Renal pelvis (tissue), 4 donors: Measurements from ENCODE around the gene EFCC1. TPM values are rescaled to one million over a fixed set of nuclear protein-coding genes. Genes with fewer than 3 reads are reported as not detected.

Experiments
- DNase-seq: peaks from one replicate; pipeline ENCODE4 v3.0.0-alpha.2; 2013
- polyA plus RNA-seq, 3 donors: library from polyadenylated mRNA; unstranded; fragments of 120-200 nt; gene quantifications; one replicate each; pipeline ENCODE4 v1.2.1, GENCODE V29; 2013; ENCODE audit not compliant: insufficient read length in 3 of 3

The EFCC1 gene
- polyA plus RNA-seq, 3 donors, result 2.3 to 3.0 (median 2.8) TPM

DNA sequence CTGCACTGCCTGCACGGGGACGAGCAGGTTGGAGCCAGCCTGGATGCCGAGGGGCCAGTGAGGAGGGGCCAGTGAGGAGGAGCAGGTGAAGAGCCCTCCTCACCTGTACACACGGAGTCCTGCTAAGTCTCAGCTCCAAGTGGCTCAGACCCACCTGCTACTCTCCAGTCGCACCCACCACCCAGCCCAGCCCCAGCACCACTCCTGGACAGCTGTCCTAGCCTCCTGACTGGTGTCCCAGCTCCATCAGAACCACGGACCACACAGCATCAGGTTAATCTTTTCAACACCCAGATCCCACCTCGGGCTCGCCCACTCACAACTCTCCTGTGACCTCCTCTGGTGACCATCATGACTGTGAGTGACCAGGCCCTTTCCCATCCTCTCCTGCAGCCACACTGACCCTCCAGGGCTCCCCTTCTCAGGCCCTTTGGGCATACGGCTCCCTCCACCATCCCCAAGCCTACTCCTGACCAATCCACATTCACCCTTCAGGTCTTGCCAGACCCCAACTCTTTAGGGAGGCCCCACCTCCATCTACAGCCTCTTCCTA, 13.8 kb downstream of the EFCC1 start:
- no peak for DNase-seq

DNA sequence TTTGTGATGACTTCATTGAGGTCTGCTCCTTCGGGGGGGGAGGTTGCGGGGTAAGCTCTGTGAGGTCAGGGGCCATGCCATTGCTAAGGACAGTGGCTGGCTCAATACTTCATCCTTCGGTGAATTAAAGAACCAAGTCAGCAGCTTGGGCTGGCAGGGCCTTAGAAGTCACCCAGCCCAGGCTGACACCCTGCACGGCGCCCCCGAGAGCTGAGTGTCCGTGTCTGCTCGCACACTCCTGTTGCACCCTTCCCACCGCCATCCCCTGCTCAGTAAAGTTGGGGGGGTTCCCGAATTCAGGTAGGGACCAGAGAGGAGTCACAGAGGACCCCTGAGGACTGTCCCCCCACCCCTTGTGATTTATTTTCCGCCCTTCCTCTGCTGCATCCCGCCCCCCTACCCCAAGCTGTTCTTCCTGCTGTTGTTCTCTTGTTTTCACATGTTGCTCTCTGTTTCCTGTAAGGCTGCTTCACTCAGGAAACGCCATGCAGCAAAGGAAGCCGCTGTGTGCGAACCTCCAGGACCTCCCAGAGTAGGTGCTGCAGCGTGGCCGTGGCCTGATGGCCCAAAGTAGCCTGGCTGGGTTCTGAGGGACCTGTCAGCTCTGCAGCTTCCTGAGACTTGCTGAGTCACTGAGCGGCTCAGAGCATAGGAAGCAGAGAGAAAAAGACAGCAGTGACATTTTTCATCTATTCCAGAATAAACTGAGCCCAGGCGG, 14.4 kb downstream of the EFCC1 start:
- DNase-seq, result no peak

DNA sequence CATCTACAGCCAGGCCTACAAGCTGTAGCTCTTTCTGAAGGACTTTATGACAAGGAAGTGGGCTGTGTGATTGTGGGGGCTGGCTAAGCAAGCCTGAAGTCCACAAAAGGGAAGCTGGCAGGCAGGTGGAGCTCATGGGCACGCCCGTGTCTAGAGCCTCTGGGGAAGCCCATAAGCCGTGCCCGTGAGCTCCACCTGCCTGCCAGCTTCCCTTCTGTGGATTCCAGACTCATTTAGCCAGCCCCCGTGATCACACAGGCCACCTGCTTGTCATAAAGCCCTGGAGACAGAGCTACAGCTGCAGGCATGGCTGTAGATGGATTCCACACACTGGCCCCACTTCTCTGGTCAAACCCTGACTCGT, 15.2 kb downstream of the EFCC1 start:
- DNase-seq, result peak; percentile 37

DNA sequence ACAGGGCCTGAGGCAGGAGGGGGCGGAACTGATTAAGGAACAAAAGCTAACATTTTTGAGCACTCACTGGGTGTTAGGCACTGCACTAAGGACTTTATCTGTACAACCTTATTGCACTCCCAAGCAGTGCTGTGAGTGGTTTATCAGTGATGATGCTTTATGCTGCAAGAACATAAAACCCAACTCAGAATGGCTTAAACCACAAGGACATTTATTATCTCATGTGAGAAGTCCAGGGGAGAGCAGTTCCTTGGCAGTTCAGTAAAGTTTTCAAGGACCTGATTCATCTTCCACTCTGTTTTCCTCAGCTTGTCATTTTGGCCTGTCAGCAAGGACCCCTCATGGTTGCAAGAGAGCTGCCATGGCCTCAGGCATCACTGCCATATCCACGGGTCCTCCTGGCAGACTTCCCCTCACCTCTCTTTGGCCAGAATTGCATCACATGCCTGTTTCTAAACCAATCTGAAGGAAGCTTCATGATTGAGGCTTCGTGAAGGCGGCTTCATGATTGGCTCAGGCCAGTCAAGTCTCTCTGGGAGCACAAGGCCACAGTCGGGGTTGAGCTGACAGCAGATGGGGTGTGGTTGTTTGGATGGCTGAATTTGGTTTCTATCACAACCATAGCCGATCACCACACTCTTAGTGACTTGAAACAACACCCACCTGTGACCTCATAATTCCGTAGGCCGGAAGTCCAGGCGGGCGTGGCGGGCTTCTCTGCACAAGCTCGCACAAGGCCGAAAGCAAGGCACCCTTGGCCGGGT, 15.8 kb downstream of the EFCC1 start:
- DNase-seq, result no peak

DNA sequence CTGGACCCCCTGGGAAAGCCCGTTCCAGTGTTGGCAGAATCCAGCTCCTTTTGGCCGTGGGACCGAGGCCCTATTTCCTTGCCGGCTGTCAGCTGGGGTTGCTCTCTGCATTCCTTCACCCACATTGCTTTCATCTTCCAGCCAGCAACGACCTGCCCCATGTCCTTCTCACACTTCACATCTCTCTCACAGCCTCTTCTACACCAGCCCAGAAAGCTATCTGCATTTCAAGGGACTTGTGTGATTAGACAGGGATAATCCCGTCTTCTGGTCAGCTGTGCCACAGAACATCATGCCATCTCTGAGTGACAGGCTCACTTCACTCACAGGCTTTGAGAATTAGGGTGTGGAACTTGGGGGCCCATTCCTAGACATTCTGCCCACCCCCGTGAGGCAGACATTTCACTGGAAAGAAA, 16.4 kb downstream of the EFCC1 start:
- no peak for DNase-seq

DNA sequence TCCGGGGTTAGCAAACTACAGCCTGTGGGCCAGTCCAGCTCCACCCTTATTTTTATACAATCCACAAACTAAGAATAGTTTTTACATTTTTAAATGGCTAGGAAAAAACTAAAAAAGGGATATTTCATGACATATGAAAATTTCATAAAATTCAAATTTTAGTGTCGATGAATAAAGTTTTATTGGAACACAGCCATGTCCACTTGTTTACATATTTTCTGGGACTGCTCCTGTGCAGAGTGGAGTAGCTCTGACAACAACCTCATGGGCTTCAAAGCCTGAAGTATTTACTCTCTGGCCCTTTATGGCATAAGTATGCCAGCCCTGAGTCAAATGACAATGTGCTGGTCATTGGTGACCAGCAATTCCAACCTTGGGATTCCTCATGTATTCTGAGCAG, 17.2 kb downstream of the EFCC1 start:
- DNase-seq, result no peak

DNA sequence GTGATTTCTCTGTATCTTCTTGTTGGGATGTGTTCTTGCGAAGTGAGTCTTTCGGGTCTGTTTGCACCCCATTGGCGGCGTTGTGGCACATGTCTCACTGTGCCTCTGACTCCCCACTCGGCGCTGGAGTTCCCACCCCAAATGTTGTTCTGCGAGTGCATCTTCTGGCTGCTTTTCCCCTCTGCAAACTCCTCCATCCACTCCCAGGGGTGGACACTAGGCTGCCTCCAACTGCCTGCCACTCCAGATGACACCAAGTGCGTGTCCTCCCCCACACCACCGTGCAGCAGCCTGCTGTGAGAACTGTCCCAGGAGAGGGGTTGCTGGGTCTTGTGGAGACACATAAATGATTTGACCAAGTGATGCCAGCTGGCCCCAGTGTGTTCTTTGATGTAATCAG, 17.6 kb downstream of the EFCC1 start:
- DNase-seq, result no peak

DNA sequence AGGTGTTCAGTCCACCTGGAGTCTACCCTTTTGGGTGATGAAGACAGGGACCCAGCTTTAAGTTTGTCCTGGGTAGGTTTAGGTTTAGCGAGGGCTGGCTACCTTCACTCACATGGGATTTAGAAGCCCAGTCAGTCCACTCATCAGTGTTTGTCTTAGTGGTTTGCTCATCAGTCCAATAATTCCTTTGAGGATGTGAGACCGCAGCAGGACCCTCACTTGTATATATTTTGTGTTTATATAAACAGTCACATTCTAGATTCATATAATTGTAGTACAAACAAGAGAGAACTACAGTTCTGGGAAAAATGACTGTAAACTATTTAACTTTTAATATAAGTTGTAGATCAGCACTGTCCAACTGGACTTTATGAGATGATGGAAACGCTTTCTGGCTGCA, 18.2 kb downstream of the EFCC1 start:
- DNase-seq, result no peak

DNA sequence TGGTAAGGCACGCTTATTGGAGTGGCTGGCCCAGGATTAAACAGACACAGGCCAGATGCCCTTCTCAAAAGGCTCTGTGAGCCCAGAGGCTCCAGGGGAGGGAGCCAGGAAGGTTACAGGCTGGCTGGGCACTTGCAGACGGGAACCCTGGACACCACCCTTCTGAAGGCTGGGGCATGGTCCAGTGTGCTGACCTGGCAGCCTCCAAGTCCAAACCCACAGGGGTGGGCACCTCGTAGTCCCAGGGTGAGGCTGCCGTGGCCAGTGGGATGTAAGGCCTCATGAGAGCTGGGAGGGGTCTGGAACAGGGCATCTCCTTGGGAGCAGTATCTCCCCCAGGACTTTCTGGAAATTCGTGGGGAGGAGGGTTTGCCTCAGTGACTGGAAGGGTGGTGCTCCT, 19.6 kb downstream of the EFCC1 start:
- no peak for DNase-seq

DNA sequence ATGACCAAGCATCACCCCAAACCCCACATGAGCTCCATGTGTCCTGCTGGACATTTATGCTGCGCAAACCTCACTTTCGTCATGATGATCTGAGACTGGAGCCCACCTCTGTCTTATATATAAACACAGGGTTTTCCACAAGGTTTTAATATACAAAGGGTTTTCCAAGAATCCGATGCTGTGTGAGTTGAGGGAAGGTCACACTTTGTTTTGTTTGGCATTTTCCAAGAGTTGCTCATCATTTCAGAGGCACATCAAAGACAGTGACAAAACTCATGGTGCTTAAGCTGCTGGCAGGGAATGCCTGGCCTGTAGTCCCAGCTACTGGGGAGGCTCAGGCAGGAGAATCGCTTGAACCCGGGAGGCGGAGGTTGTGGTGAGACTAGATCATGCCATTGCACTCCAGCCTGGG, 20.0 kb downstream of the EFCC1 start:
- DNase-seq, result no peak

DNA sequence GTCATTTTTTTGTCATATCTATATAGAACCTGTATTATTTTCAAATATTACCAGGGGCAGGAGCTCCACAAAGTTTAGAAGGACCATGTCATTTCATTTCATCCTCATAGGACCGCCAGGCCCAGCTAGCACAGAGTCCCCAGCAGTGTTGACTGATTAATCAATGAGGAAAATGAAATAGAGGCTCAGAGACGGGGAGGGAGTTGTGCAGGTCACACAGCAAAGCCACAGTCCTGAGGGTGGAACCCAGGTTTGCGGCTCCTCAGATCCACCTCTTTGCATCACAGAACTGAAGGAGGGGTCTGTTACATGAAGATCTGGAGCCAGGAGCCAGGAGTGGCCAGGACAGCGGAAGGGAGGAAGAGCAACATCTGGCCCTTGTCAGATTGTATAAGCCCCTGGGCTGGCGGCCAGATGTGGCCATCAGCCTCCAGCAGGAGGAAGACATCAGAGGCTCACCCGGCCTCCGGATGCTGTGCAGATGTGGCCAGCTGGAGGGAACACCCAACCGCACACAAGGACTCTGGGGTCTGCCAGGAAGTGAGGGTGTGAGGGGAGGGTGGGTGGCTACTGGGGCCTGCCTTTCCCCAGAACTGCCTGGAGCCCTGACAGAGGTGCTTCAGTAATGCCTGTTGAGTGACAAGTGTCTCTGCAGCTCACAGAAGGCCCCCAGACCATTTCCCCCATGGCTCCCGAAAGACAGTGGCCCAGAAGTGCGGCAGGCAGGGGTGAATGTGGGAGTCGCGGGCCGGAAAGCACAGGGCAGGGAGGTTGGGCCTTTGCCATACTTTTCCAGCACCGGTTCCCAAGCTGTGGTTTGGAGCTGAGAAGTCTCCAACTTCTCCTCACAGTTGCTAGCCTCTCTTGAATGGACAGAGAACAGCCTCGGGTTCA, 21.3 kb downstream of the EFCC1 start:
- peak; percentile 78 for DNase-seq

DNA sequence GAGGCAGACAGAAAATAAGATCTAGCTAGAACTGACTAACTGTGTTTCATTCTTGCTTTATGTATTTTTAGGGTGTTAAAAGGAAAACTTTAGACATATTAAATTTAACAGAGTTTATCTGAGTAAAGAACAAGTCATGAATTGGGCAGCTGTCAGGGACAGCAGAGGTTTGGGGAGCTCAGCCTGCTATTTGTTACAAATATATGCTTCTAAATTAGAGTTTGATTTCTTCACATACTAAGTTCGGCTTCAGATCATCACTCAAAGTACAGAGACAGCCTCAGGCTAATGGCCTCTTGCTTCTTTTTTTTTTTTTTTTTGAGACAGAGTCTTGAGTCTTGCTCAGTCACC, 21.9 kb downstream of the EFCC1 start:
- no peak for DNase-seq

DNA sequence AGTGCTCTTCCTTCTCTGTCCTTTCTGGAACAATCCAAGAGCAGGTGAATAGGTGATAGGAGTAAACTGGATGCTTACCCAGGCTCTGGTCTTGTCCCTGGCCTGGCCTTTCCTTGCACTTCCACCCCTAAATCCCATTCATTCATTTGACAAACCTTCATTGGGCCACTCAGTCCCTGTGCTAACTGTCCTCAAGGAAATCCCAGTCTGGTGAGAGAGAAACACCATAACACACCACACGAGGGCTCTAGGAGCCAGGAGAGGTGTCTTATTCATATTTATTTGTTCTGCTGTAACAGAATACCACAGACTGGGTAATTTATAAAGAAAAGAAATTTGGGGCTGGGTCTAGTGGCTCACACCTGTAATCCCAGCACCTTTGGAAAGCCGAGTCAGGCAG, 22.8 kb downstream of the EFCC1 start:
- no peak for DNase-seq

DNA sequence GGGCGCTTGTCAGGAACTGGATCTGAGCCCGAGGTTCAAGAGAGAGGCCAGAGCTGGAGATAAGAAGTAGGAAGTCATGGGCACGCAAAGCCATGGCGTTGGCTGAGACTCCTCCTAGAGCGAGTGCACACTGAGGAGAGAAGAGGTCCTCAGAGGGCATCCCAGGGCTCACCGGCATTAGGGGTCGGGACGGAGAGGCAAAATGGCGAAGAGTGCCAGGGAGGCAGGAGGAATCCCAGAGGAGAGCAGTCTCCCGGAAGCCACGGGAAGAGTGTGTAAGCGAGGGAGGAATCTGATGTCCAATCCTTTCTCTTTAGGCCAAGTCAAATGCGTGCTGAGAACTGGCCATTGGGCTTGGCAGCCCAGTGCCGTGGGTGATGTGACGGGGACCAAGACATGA, 24.0 kb downstream of the EFCC1 start:
- no peak for DNase-seq

DNA sequence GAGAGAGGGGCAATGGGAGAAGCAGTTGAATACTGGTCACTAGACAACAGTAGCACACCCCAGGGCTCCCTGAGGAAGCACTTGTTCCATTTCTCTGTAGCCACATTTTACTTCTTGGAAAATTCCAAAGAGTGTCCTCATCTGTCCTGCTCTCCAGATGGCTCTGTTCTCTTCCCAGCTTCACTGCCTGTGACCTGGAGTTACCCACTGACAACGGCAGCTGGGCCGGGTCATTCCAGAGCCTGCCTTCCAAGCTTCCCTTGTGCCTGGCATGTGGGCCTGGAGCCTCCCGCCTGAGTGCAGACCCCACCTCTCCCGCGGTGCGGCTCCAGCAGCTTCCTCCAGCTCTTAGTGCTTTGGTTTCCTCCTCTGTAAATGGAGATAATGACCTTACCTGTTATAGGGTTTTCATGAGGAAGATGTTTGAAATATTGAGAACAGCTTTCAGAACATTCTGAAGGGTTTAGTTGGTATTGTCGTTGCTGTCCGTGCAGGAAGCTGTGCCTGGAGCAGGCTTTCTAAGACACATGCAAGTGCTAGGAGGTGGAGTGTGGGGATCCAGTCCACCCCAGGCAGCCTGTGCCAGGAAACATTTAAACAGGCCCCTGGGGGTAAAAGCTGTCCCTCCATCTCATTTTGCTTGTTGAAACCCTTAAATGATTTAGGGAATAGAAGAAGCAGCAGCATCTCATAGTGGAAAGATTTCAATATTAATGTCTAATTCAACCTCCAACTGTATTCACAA, 24.8 kb downstream of the EFCC1 start:
- no peak for DNase-seq

DNA sequence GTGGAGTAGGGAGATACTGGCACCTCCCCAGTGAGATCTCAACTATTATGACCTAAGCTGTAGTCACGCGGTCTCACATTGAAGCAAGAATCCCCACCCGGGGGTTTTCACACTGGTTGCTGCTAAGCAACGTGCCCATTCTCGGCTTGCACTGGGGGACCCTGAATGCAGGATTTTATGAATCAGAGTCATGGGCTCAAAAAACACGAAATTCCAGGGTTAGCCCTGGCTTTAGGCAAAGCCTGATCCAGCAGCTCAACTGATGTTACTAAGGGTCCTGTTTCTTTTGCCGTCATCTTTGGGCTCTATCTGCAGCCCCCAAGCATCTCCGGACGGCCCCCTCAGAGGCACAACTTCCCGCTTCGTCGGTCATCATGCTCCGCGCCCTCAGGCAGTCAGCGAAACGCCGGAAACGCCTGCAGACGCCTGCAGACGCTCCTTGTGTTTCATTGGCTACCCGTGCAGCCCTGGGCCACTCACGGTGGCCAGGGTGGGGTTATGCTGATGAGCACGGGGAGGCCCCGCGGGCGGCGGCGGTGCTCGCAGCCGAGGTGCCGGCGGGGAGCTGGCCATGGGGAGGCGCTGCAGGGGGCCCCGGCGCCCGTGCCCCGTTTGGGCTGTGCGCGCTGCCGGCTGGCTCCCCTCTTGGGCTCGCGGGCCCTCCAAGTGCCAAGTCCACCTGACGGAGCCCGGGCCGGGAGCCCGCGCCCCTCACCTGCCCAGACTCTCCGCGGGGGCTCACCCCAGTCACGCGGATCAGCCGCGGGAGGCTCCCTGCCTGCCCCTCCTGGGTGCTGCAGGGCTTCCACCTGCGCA, 25.8 kb downstream of the EFCC1 start:
- DNase-seq, result peak; percentile 90

DNA sequence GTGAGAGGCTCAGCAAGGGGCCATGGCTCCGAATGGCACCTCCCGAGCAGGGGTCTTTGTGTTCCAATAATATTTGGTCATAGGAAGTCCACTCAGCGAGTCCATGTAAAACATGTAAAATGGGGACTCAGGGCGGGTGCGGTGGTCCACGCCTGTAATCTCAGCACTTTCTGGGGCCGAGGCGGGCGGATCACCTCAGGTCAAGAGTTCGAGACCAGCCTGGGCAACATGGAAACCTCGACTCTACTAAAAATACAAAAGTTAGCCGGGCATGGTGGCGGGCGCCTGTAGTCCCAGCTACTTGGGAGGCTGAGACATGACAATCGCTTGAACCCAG, 26.4 kb downstream of the EFCC1 start:
- DNase-seq, result no peak

DNA sequence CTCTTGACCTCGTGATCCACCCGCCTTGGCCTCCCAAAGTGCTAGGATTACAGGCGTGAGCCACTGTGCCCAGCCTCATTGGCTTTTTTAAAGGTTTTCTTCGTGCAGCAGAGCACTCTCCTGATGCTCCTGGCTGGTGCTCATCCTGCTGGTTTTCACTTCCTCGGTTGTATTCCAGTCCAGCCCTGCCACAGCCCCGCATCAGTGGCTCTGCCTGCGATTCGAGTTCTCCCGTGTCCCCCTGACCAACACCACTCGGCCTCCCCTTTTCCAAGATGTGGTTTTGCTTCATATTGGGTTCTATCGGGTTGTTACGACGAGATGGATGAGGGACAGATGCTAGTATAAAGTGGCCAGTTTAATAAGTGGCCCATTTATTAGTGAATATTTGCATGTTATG, 27.8 kb downstream of the EFCC1 start:
- DNase-seq, result no peak

DNA sequence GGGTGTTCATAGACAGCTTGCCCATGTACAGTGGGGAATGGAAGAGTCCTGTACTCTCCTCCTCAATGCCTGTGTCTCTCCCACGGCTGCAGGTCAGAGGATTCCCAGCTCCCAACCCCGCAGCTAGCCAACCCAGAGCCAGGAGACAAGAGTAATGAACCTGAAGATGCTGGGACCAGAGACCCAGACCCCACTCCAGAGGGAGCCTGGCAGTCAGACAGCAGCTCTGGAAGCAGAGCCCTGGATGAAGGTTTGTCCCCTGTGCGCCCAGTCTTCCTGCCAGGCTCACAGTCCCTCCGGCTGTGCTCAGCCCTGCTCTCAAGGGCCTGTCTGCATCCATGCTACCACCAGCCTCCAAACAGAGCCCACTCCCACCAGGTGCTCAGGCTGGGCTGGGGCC, 29.5 kb downstream of the EFCC1 start:
- no peak for DNase-seq

DNA sequence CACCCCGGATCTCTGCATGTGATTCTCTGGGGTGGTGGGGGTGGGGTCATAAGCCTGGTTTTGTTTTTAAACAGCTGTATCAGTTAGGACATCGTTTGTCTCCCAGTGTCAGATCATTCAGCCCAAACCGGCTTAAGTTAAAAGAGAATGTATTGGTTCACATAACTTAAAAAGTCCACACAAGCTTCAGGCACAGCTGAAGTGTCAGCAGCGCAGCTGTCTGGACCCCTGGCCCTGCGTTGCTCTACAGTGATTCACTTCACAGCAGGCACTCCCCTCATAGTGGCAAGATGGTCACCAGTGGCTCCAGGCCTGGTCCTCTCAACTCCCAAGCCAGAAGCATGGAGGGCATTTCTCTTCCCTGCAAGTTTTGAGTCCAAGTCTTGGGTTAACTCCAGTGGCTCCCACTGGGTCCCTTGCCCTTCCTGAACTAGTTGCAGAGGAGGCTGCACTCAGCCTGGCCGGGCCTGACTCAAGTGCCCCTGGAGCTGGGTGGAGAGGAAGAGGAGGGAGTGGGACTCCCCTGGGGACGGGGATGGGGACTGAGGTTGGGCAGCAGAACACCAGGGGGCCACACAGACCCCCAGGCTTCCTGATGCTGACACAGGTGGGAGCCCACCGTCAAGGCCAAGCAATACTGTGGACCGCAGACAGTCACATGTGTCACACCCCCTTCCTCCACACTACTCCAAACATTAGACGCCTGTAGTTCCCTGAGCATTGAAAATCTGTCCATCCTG, 30.5 kb downstream of the EFCC1 start:
- no peak for DNase-seq
